IMR-90 (cell line): ENCODE measurements around the gene AXIN1. TPM values are rescaled to one million over a fixed set of nuclear protein-coding genes. Genes with fewer than 3 reads are reported as not detected.
A peak's percentile ranks its signal among the peaks of the same experiment; 100 is the strongest.

Experiments
- ATAC-seq: fragments of 200-7000 bp; cut with Tn5 transposase; 2 replicates; pipeline ENCODE4 v1.9.1; 2020; ENCODE audit warnings: low read depth, mild to moderate bottlenecking, moderate library complexity
- BruUV-seq: library from RNA; stranded (reverse); fragments of 400-500 nt; replicated peaks from 2 replicates; lab custom pipeline; 2021; lab: Mats Ljungman, UMichigan
- CTCF ChIA-PET: fragments of 300-600 bp; formaldehyde crosslinking; extraction: SDS; loops from one replicate; lab custom pipeline; 2021; ENCODE audit warnings: antibody characterized with exemption; lab: Yijun Ruan, JAX
- POLR2A ChIA-PET: fragments of 300-600 bp; sonication (Branson Sonifier 250); formaldehyde crosslinking; loops from one replicate; lab custom pipeline; 2022; ENCODE audit warnings: antibody characterized with exemption; ENCODE audit not compliant: unreplicated experiment; lab: Charles Lee
- DNase-seq: peaks from one replicate; pipeline ENCODE4 v3.0.0; 2013
- H2AFZ ChIP-seq: replicated peaks from 2 replicates; pipeline ENCODE3; 2013; ENCODE audit warnings: low read length, mild to moderate bottlenecking; ENCODE audit not compliant: poor library complexity
- H2AK5ac ChIP-seq: 2 replicates; pipeline ENCODE4 v1.6.1; 2013; ENCODE audit warnings: low read depth, low read length, inconsistent platforms
- H2AK9ac ChIP-seq: replicated peaks from 2 replicates; pipeline ENCODE3; 2013; ENCODE audit warnings: mild to moderate bottlenecking, low read depth, low read length, moderate library complexity; ENCODE audit not compliant: poor library complexity
- H2BK120ac ChIP-seq: 2 replicates; pipeline ENCODE4 v1.6.1; 2013; ENCODE audit warnings: low read depth, low read length, inconsistent platforms
- H2BK15ac ChIP-seq: 3 replicates; pipeline ENCODE4 v1.6.1; 2013; ENCODE audit warnings: low read depth, low read length, inconsistent platforms
- H2BK20ac ChIP-seq: 2 replicates; pipeline ENCODE4 v1.6.1; 2013; ENCODE audit warnings: low read depth, mild to moderate bottlenecking, inconsistent platforms, low read length, moderate library complexity
- H2BK5ac ChIP-seq: 2 replicates; pipeline ENCODE4 v1.6.1; 2013; ENCODE audit warnings: mild to moderate bottlenecking, low read depth, low read length, inconsistent platforms; ENCODE audit not compliant: poor library complexity, severe bottlenecking
- H3K14ac ChIP-seq: replicated peaks from 2 replicates; pipeline ENCODE4 v1.6.1; 2013; ENCODE audit warnings: low read depth, low read length, inconsistent platforms
- H3K18ac ChIP-seq: 2 replicates; pipeline ENCODE4 v1.6.1; 2013; ENCODE audit warnings: low read depth, low read length, control low read depth
- H3K23ac ChIP-seq: 2 replicates; pipeline ENCODE4 v1.6.1; 2013; ENCODE audit warnings: low read depth, low read length, inconsistent platforms
- H3K27ac ChIP-seq: 2 replicates; pipeline ENCODE4 v1.5.1; 2013; ENCODE audit warnings: mild to moderate bottlenecking, control low read depth, low read length; ENCODE audit not compliant: insufficient read depth
- H3K27me3 ChIP-seq: 2 replicates; pipeline ENCODE4 v1.6.1; 2013; ENCODE audit warnings: low read length; ENCODE audit not compliant: control insufficient read depth, insufficient read depth
- H3K36me3 ChIP-seq: 2 replicates; pipeline ENCODE4 v1.6.1; 2013; ENCODE audit warnings: low read length, mixed read lengths; ENCODE audit not compliant: control insufficient read depth, insufficient read depth
- H3K4ac ChIP-seq: 2 replicates; pipeline ENCODE4 v1.6.1; 2013; ENCODE audit warnings: low read depth, low read length, inconsistent platforms
- H3K4me1 ChIP-seq: 2 replicates; pipeline ENCODE4 v1.6.1; 2013; ENCODE audit warnings: low read length, mixed read lengths; ENCODE audit not compliant: control insufficient read depth, insufficient read depth
- H3K4me2 ChIP-seq: 2 replicates; pipeline ENCODE4 v1.6.1; 2013; ENCODE audit warnings: low read depth, mild to moderate bottlenecking, control low read depth, low read length, moderate library complexity
- H3K4me3 ChIP-seq: 2 replicates; pipeline ENCODE4 v1.5.1; 2013; ENCODE audit warnings: low read depth, mild to moderate bottlenecking, control low read depth, low read length, moderate library complexity; ENCODE audit not compliant: insufficient read depth
- H3K56ac ChIP-seq: 2 replicates; pipeline ENCODE4 v1.6.1; 2013; ENCODE audit warnings: low read length, inconsistent platforms; ENCODE audit not compliant: insufficient read depth; ENCODE audit errors: extremely low read depth
- H3K79me1 ChIP-seq, 2 experiments: 2 replicates each; pipeline ENCODE4 v1.6.1; 2013; ENCODE audit warnings: low read length in 2 of 2, inconsistent platforms in 1 of 2, low read depth in 1 of 2
- H3K9ac ChIP-seq: 2 replicates; pipeline ENCODE4 v1.6.1; 2013; ENCODE audit warnings: low read depth, low read length, control low read depth
- H3K9me1 ChIP-seq: 2 replicates; pipeline ENCODE4 v1.6.1; 2013; ENCODE audit warnings: low read length, inconsistent platforms; ENCODE audit not compliant: insufficient read depth
- H3K9me3 ChIP-seq: 2 replicates; pipeline ENCODE4 v1.6.1; 2013; ENCODE audit warnings: low read length; ENCODE audit not compliant: control insufficient read depth, insufficient read depth
- H4K20me1 ChIP-seq: 2 replicates; pipeline ENCODE4 v1.6.1; 2013; ENCODE audit warnings: low read length, inconsistent platforms; ENCODE audit not compliant: insufficient read depth
- H4K5ac ChIP-seq: 2 replicates; pipeline ENCODE4 v1.6.1; 2013; ENCODE audit warnings: mild to moderate bottlenecking, low read depth, low read length, control low read depth
- H4K8ac ChIP-seq, 2 experiments: 2 replicates each; pipeline ENCODE4 v1.6.1; 2013; ENCODE audit warnings: low read depth in 2 of 2, low read length in 2 of 2, control low read depth in 1 of 2, inconsistent platforms in 1 of 2
- H4K91ac ChIP-seq: 2 replicates; pipeline ENCODE4 v1.6.1; 2013; ENCODE audit warnings: low read depth, low read length, inconsistent platforms; ENCODE audit not compliant: insufficient read depth
- FOS ChIP-seq: fragments of 150-350 bp; IDR thresholded peaks from 2 replicates; pipeline ENCODE4 v1.6.1; 2016; ENCODE audit warnings: low read depth, low read length
- MAFK ChIP-seq: IDR thresholded peaks from 2 replicates; pipeline ENCODE4 v1.6.1; 2012; ENCODE audit warnings: low read depth, low read length, improper control_type of control experiment
- RAD21 ChIP-seq: IDR thresholded peaks from 2 replicates; pipeline ENCODE4 v1.6.1; 2012; ENCODE audit warnings: low read length, improper control_type of control experiment
- SMC3 ChIP-seq: fragments of 150-350 bp; IDR thresholded peaks from 2 replicates; pipeline ENCODE4 v1.6.1; 2016; ENCODE audit warnings: low read depth, mild to moderate bottlenecking, antibody characterized with exemption, low read length, moderate library complexity
- WGBS, 2 experiments: methylation state at CpG; one replicate each; pipeline versions ENCODE4 v1.1.5 to v1.1.7; 2013; ENCODE audit warnings: missing lambda C conversion rate in 2 of 2; ENCODE audit not compliant: insufficient read length in 1 of 2; ENCODE audit errors: extremely low coverage in 2 of 2; 5-methylcytosine and 5-hydroxymethylcytosine counted together
- dilution Hi-C: fragments of 300-500 bp; cut with HindIII; formaldehyde crosslinking; loops from one replicate; pipeline ENCODE4 v1.14.3; 2018; ENCODE audit warnings: low sequenced_read_pairs; ENCODE audit not compliant: unreplicated experiment
- in situ Hi-C: fragments of 300-500 bp; cut with MboI; formaldehyde crosslinking; loops from 3 replicates; pipeline ENCODE4 v1.14.3; 2019; ENCODE audit warnings: low sequenced_read_pairs, inconsistent platforms, mixed read lengths
- intact Hi-C: fragments of 100-400 bp; cut with micrococcal nuclease; formaldehyde crosslinking; loops from 2 replicates; pipeline ENCODE4 v1.10.0; 2022
- polyA plus RNA-seq, 3 experiments: library from polyadenylated mRNA; depleted of rRNA; stranded (reverse); fragments of >200 nt; gene quantifications; 2 replicates each; pipeline ENCODE4 v1.2.3, GENCODE V29; 2012; ENCODE audit warnings: low replicate concordance in 1 of 3
- total RNA-seq: library from RNA; depleted of rRNA; stranded (reverse); fragments of >200 nt; gene quantifications from 2 replicates; pipeline ENCODE4 v1.2.3, GENCODE V29; 2012
- TF ChIP-seq, protein P1 (sequence below): fragments of 150-350 bp; IDR thresholded peaks from 2 replicates; pipeline ENCODE4 v1.6.1; 2016; ENCODE audit warnings: low read depth, mild to moderate bottlenecking, low read length, moderate library complexity, borderline replicate concordance
- TF ChIP-seq, protein P2 (sequence below): conservative IDR thresholded peaks from 2 replicates; pipeline ENCODE4 v1.5.1; 2012; ENCODE audit warnings: mild to moderate bottlenecking, low read depth, low read length, improper control_type of control experiment
- TF ChIP-seq, protein P3 (sequence below): fragments of 150-350 bp; IDR thresholded peaks from 2 replicates; pipeline ENCODE4 v1.6.1; 2017; ENCODE audit warnings: mild to moderate bottlenecking, antibody characterized with exemption, low read length, low read depth

The AXIN1 gene
- total and polyA plus RNA-seq, 2 of the 4 experiments (the other 2 are of a cell fraction) = 10.9 to 14.2 TPM

DNA sequence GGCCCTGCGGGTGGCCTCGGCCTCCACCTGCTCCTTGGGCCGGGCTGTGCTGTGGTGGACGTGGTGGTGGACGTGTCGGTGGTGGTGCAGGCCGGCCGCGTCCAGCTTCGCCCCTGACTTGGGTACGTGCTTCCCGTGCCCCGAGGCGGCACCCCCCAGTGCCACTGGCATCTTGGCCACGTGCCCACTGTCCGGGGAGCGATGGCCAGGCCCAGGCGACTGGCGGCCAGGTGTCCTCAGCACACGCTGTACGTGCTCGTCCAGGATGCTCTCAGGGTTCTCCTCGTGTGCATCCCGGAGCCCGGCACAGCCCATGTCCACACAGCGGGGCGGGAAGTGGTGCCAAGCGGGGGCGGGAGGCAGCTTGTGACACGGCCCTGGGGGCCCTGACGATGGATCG, 54.7 kb downstream of the AXIN1 start:
- Histone ChIP-seq H2BK20ac (no peak overlapping the region), H3K36me3 (peaks cover 35% of the 10 kb centered on the region), H2AFZ (no peak overlapping the region), H4K5ac (no peak overlapping the region), H3K27ac (no peak overlapping the region), H3K4me3 (no peak overlapping the region), H4K91ac (no peak overlapping the region), H4K20me1 (no peaks in the 10 kb centered on the region; the same call in 1 of the 2 replicates), H2AK9ac (peak overlapping the region; percentile 28), H2AK5ac (no peak overlapping the region), H3K9me3 (no peaks in the 10 kb centered on the region), H3K14ac (no peak overlapping the region), H3K56ac (no peak overlapping the region), H3K18ac (no peak overlapping the region), H3K4me1 (no peaks in the 10 kb centered on the region), H3K23ac (no peak overlapping the region), H3K9ac (no peak overlapping the region), H3K79me1 (peaks cover 0 to 6% of the 10 kb centered on the region in 2 experiments; a peak in 2 of 4 replicates), H3K9me1 (no peaks in the 10 kb centered on the region), H3K27me3 (no peaks in the 10 kb centered on the region), H3K4ac (no peak overlapping the region), H4K8ac (no peak overlapping the region), H2BK15ac (no peak overlapping the region), H3K4me2 (no peak overlapping the region), H2BK5ac (no peak overlapping the region), H2BK120ac (no peak overlapping the region)
- POLR2A ChIA-PET = no interaction called here
- in situ Hi-C loops = no loop called here
- intact Hi-C loops = no loop called here
- TF ChIP-seq, protein P1, sequence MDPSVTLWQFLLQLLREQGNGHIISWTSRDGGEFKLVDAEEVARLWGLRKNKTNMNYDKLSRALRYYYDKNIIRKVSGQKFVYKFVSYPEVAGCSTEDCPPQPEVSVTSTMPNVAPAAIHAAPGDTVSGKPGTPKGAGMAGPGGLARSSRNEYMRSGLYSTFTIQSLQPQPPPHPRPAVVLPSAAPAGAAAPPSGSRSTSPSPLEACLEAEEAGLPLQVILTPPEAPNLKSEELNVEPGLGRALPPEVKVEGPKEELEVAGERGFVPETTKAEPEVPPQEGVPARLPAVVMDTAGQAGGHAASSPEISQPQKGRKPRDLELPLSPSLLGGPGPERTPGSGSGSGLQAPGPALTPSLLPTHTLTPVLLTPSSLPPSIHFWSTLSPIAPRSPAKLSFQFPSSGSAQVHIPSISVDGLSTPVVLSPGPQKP = no peak
- TF ChIP-seq MAFK (no peak), RAD21 (no peak), FOS (no peak), SMC3 (no peak)
- TF ChIP-seq, protein P2, sequence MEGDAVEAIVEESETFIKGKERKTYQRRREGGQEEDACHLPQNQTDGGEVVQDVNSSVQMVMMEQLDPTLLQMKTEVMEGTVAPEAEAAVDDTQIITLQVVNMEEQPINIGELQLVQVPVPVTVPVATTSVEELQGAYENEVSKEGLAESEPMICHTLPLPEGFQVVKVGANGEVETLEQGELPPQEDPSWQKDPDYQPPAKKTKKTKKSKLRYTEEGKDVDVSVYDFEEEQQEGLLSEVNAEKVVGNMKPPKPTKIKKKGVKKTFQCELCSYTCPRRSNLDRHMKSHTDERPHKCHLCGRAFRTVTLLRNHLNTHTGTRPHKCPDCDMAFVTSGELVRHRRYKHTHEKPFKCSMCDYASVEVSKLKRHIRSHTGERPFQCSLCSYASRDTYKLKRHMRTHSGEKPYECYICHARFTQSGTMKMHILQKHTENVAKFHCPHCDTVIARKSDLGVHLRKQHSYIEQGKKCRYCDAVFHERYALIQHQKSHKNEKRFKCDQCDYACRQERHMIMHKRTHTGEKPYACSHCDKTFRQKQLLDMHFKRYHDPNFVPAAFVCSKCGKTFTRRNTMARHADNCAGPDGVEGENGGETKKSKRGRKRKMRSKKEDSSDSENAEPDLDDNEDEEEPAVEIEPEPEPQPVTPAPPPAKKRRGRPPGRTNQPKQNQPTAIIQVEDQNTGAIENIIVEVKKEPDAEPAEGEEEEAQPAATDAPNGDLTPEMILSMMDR = no peak
- TF ChIP-seq, protein P3, sequence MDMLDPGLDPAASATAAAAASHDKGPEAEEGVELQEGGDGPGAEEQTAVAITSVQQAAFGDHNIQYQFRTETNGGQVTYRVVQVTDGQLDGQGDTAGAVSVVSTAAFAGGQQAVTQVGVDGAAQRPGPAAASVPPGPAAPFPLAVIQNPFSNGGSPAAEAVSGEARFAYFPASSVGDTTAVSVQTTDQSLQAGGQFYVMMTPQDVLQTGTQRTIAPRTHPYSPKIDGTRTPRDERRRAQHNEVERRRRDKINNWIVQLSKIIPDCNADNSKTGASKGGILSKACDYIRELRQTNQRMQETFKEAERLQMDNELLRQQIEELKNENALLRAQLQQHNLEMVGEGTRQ = no peak
- CTCF ChIA-PET = no interaction called here
- DNase-seq (no peak), ATAC-seq (no peak)
- BruUV-seq = no TSS peak
- dilution Hi-C loops = no loop called here
- WGBS, 2 experiments = 95% methylated on average over 25 of the region's 32 CpGs; no CpG with 5 or more reads in 1 of the 2 experiments
